Activated T-cell treated with anti-CD3 and anti-CD28 coated beads for 4 hours (primary cell): ENCODE measurements around the gene MORC3.

Source experiments
- DNase-seq: peaks from one replicate; pipeline ENCODE4 v3.0.0-alpha.2; 2020

Gene MORC3

DNA sequence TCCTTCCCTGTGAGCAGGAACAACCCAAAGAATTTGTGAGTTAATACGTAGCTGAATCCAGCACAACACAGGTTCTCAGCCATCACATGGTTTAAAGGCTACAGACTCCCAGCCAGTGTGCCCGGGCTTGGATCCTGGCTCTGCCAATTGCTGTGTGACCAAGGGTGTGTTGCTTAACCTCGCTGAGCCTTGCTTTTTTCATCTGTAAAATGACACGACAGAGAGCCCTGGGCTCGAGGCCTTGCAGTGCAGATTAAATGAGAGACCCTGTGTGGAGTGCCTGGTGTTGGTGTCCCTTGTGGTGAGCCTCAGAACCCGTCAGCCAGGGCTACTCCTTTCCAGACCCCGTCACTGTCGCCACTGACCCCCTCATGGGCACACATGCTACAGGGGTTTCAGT is 104.6 kb downstream of the MORC3 start:
- DNase-seq: no peak

DNA sequence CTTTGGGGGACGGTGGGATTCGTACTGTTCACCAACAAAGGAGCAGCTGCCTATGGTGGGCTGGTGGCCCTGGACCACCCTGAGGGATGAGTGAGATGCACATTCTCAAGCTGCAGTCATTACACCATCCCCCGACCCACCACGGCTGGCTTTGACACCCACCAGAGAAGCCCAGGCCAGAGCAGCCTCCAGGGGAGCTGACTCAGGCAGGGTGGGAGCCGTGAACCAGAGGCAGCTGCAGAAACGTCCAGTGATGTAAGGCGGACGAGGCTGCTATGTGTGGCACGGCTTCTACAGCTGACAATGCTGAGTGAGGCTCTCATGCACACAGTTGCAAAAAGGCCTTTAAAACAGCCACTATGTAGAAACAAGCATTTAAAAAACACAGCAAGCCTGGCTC is 105.3 kb downstream of the MORC3 start:
- DNase-seq: no peak
